Measurements from ENCODE around the gene BCAT1.

Gene BCAT1

DNA sequence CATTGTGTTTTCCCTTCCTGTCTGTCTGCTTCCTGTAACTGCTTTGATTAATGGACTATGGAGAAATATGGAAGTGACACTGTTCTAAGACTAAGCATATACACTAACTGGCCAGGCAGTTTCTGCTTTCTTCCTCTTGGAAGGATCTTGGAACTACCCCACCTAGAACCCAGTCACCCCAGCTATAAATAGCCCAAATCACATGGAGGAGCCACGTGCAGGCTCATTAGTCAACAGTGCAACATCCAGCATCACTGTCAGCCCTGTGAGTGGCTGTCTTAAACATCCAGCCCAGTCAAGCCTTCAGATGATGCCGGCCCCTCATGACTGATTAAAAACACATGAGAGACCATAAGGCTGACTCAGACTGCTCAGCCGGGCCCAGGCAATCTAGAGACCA, 39.2 kb downstream of the BCAT1 start:
- Histone ChIP-seq H3K79me2 (ENCODE audit: control insufficient read depth, low read length) (peaks cover 96% of the 10 kb centered on the region), H4K20me1 (ENCODE audit: control insufficient read depth, insufficient read depth, low read depth, low read length) (peaks cover 9% of the 10 kb centered on the region; the same call in 1 of the 2 replicates), H3K9me2 (replicated peaks; ENCODE audit: control insufficient read depth, low read length) (no peaks in the 10 kb centered on the region), H3F3A (ENCODE audit: control insufficient read depth, insufficient read depth) (no peaks in the 10 kb centered on the region), H3K27me3 (ENCODE audit: control insufficient read depth, low read length) (no peaks in the 10 kb centered on the region), H3K27ac (ENCODE audit: low read depth, low read length) (no peak overlapping the region), H3K36me3 (ENCODE audit: control insufficient read depth, low read length) (peaks cover 55% of the 10 kb centered on the region), H3K4me2 (ENCODE audit: low read length) (no peak overlapping the region), H3K9me3 (ENCODE audit: control insufficient read depth, insufficient read depth, low read length) (no peaks in the 10 kb centered on the region), H3K4me3 (ENCODE audit: low read length) (no peak overlapping the region), H3K4me1 (ENCODE audit: control insufficient read depth, low read length) (peaks cover 26% of the 10 kb centered on the region)
- TF ChIP-seq, protein P1, sequence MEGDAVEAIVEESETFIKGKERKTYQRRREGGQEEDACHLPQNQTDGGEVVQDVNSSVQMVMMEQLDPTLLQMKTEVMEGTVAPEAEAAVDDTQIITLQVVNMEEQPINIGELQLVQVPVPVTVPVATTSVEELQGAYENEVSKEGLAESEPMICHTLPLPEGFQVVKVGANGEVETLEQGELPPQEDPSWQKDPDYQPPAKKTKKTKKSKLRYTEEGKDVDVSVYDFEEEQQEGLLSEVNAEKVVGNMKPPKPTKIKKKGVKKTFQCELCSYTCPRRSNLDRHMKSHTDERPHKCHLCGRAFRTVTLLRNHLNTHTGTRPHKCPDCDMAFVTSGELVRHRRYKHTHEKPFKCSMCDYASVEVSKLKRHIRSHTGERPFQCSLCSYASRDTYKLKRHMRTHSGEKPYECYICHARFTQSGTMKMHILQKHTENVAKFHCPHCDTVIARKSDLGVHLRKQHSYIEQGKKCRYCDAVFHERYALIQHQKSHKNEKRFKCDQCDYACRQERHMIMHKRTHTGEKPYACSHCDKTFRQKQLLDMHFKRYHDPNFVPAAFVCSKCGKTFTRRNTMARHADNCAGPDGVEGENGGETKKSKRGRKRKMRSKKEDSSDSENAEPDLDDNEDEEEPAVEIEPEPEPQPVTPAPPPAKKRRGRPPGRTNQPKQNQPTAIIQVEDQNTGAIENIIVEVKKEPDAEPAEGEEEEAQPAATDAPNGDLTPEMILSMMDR (IDR thresholded peaks at IDR 0.05; ENCODE audit: low read depth, low read length, poor library complexity, severe bottlenecking), result no peak
- TF ChIP-seq EZH2phosphoT487 (IDR thresholded peaks at IDR 0.05; ENCODE audit: borderline replicate concordance, low read length), result no peak

DNA sequence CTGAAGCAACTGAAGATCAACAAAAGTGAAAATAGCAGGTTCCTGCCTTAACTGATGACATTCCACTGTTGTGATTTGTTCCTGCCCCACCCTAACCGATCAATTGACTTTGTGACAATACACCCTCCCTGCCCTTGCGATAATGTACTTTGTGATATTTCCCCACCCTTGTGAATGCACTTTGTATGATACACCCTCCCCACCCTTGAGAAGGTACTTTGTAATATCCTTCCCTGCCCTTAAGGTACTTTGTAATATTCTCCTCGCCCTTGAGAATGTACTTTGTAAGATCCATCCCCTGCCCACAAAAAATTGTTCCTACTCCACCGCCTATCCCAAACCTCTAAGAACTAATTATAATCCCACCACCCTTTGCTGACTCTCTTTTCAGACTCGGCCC, 41.4 kb downstream of the BCAT1 start:
- no peaks in the 10 kb centered on the region for H3K9me2 ChIP-seq (replicated peaks; ENCODE audit: control insufficient read depth, low read length)
- H3K27ac ChIP-seq (ENCODE audit: low read depth, low read length), result no peak overlapping the region
- H3F3A ChIP-seq (ENCODE audit: control insufficient read depth, insufficient read depth), result no peaks in the 10 kb centered on the region
- TF ChIP-seq EZH2phosphoT487 (IDR thresholded peaks at IDR 0.05; ENCODE audit: borderline replicate concordance, low read length), result no peak
- TF ChIP-seq, protein P1 (IDR thresholded peaks at IDR 0.05; ENCODE audit: low read depth, low read length, poor library complexity, severe bottlenecking), result no peak
- peaks cover 26% of the 10 kb centered on the region for H3K4me1 ChIP-seq (ENCODE audit: control insufficient read depth, low read length)
- H3K4me3 ChIP-seq (ENCODE audit: low read length), result no peak overlapping the region
- peaks cover 9% of the 10 kb centered on the region; the same call in 1 of the 2 replicates for H4K20me1 ChIP-seq (ENCODE audit: control insufficient read depth, insufficient read depth, low read depth, low read length)
- H3K9me3 ChIP-seq (ENCODE audit: control insufficient read depth, insufficient read depth, low read length), result no peaks in the 10 kb centered on the region
- peaks cover 49% of the 10 kb centered on the region for H3K36me3 ChIP-seq (ENCODE audit: control insufficient read depth, low read length)
- peaks cover 96% of the 10 kb centered on the region for H3K79me2 ChIP-seq (ENCODE audit: control insufficient read depth, low read length)
- H3K27me3 ChIP-seq (ENCODE audit: control insufficient read depth, low read length), result no peaks in the 10 kb centered on the region
- no peak overlapping the region for H3K4me2 ChIP-seq (ENCODE audit: low read length)

DNA sequence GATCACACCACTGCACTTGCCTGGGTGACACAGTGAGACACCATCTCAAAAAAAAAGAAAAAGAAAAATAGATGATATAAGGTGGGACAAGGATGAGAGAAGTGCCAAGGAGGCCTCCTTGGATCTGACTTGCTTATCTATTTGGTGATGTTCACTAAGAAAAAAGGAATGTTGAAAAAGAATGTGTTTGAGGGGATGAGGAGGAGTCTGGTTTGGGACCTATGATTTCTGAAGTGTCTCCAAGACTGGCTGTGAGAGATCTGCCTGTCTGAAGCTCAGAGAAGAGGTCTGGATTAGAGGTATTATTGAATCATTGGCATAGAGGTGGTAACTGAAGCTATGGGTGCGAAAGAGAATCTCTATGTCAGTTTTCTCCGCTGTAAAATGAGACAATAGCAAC, 42.8 kb downstream of the BCAT1 start:
- Histone ChIP-seq H3F3A (ENCODE audit: control insufficient read depth, insufficient read depth) (no peaks in the 10 kb centered on the region), H3K9me2 (replicated peaks; ENCODE audit: control insufficient read depth, low read length) (no peaks in the 10 kb centered on the region), H3K27ac (ENCODE audit: low read depth, low read length) (no peak overlapping the region), H3K4me1 (ENCODE audit: control insufficient read depth, low read length) (peaks cover 26% of the 10 kb centered on the region), H3K79me2 (ENCODE audit: control insufficient read depth, low read length) (peaks cover 96% of the 10 kb centered on the region), H3K4me3 (ENCODE audit: low read length) (no peak overlapping the region), H3K9me3 (ENCODE audit: control insufficient read depth, insufficient read depth, low read length) (no peaks in the 10 kb centered on the region), H3K27me3 (ENCODE audit: control insufficient read depth, low read length) (no peaks in the 10 kb centered on the region), H4K20me1 (ENCODE audit: control insufficient read depth, insufficient read depth, low read depth, low read length) (0 out of 2 replicates have a peak, but pooled peaks cover 3% of the 10 kb centered on the region), H3K4me2 (ENCODE audit: low read length) (no peak overlapping the region), H3K36me3 (ENCODE audit: control insufficient read depth, low read length) (peaks cover 52% of the 10 kb centered on the region)
- no peak for TF ChIP-seq EZH2phosphoT487 (IDR thresholded peaks at IDR 0.05; ENCODE audit: borderline replicate concordance, low read length)
- TF ChIP-seq, protein P1 (IDR thresholded peaks at IDR 0.05; ENCODE audit: low read depth, low read length, poor library complexity, severe bottlenecking), result no peak

All from DOHH2 (cell line).